ENCODE measurements around the gene MIEN1. TPM values are rescaled to one million over a fixed set of nuclear protein-coding genes. Genes with fewer than 3 reads are reported as not detected.

The MIEN1 gene
- total and polyA plus RNA-seq, 2 of the 13 experiments (the other 11 are each of a cell fraction or from before 2014, with no cell fraction given), result 40.6 to 56.6 TPM

DNA sequence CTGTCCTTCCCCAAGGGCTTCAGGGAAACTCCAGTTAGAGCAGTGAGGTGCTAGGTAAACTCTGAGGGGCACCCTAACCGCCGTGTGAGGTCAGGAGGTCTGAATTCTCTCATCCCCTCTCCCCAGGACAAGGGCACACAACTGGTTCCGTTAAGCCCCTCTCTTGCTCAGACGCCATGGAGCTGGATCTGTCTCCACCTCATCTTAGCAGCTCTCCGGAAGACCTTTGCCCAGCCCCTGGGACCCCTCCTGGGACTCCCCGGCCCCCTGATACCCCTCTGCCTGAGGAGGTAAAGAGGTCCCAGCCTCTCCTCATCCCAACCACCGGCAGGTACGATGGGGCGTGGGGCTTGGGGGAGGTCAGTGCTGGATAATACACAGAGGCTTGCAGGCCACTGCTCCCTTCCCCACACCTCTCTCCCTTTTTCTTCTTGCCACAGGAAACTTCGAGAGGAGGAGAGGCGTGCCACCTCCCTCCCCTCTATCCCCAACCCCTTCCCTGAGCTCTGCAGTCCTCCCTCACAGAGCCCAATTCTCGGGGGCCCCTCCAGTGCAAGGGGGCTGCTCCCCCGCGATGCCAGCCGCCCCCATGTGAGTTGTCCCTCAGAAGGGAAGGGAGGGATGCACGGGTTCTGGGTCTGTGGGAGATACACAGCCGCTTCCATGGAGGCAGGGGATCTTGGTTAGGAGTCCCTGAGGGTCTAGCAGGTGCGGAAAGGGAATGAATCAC is 12.0 kb upstream of the MIEN1 start:
- ATAC-seq (no peak), FAIRE-seq (no peak), DNase-seq (ENCODE audit: low spot score) (no peak)
- Histone ChIP-seq H4K20me1 (ENCODE audit: insufficient read depth, low read length) (peaks cover 7% of the 10 kb centered on the region; the same call in 1 of the 2 replicates), H2AFZ (ENCODE audit: low read length) (no peak overlapping the region), H3K36me3 (replicated peaks in 1 of 2; ENCODE audit: control insufficient read depth in 1 of 2, insufficient read depth in 2 of 2, low read length in 2 of 2) (peaks cover 43 to 52% of the 10 kb centered on the region in 2 experiments), H3K27ac (ENCODE audit: extremely low read length, insufficient read depth, low read length) (peak overlapping the region; percentile 97), H3K9me3 (ENCODE audit: low read length) (no peaks in the 10 kb centered on the region), H3K27me3 (ENCODE audit: control insufficient read depth in 1 of 2, insufficient read depth in 2 of 2, low read length in 2 of 2) (no peaks in the 10 kb centered on the region; a peak in 1 of 5 replicates), H3K9ac (ENCODE audit: insufficient read depth, low read depth, low read length) (no peak overlapping the region), H3K4me3 (replicated peaks in 1 of 3; ENCODE audit: insufficient read depth in 1 of 3, low read depth in 2 of 3, low read length in 3 of 3) (no peak overlapping the region), H3K4me1 (ENCODE audit: insufficient read depth, low read length) (peaks cover 24% of the 10 kb centered on the region), H3K79me2 (ENCODE audit: insufficient read depth, low read length) (peaks cover 38% of the 10 kb centered on the region), H3K4me2 (ENCODE audit: low read depth, low read length) (no peak overlapping the region)
- intact Hi-C loops (cut with micrococcal nuclease; ENCODE audit: unreplicated experiment) (no loop called here), in situ Hi-C loops (cut with HindIII; ENCODE audit: extremely low pct_ligation_motif_present, low pct_unique_long_range_greater_than_20kb) (no loop called here)
- 95% methylated on average over 18 of the region's 18 CpGs for WGBS (ENCODE audit: low lambda C conversion rate)
- BruUV-seq (replicated peaks), result no TSS peak
- 0 out of 2 replicates have a peak, but pooled peaks have one; percentile 3 for TF ChIP-seq ZNF768 (CRISPR knock-in tag; IDR thresholded peaks at IDR 0.05)
- TF ChIP-seq, protein P1, sequence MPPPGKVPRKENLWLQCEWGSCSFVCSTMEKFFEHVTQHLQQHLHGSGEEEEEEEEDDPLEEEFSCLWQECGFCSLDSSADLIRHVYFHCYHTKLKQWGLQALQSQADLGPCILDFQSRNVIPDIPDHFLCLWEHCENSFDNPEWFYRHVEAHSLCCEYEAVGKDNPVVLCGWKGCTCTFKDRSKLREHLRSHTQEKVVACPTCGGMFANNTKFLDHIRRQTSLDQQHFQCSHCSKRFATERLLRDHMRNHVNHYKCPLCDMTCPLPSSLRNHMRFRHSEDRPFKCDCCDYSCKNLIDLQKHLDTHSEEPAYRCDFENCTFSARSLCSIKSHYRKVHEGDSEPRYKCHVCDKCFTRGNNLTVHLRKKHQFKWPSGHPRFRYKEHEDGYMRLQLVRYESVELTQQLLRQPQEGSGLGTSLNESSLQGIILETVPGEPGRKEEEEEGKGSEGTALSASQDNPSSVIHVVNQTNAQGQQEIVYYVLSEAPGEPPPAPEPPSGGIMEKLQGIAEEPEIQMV (CRISPR knock-in tag; IDR thresholded peaks at IDR 0.05; ENCODE audit: low read depth), result no peak
- CTCF ChIA-PET (ENCODE audit: low intra/inter-chr PET ratio, low total read pairs), result no interaction called here
- POLR2A ChIA-PET, result no interaction called here

DNA sequence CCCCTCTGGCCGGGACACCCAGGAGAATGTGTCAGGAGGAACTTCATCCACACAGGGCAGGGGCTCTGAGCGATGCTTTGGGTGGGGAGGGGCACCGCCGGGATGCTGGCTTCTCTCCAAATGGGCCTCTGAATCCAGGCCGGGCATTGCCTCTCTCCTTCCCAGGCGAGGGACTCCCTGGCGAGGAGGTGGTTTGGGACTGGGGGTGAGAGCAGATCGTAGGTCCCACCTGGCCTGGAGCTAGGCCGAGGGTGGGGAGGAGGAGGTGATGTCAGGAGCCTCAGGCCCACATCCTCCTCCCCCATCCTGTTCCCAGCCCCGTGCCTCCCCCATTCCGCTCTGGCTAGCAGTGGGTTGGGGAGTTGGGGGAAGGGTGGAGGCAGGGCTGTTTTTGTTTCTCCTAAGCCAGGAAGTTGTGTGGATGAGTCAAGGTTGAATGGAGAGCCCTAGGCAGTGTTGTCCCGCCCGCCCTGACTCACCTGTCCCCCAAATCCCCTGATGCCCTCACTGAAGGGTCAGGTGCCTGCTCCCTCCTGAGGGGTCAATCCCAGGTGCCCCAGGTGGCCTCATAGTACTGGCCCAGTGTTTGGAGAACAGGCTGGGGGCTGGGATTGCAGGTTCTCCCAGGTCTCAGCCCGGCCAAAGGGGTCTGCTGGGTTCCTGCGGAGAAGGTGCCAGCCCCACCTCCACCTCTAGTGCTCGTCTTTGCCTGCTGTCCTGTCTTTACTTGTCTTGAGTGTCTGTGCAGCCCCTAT is 10.2 kb upstream of the MIEN1 start:
- intact Hi-C loops (cut with micrococcal nuclease; ENCODE audit: unreplicated experiment), result loop anchor here (1.0 kb wide), 1 partner anchor 10 kb away; no protein-coding TSS in a partner anchor
- 13% methylated on average over 14 of the region's 16 CpGs for WGBS (ENCODE audit: low lambda C conversion rate)
- DNase-seq (ENCODE audit: low spot score) (peak; percentile 90), ATAC-seq (peak; percentile 2), FAIRE-seq (peak; percentile 63)
- Histone ChIP-seq H3K9ac (ENCODE audit: insufficient read depth, low read depth, low read length) (peak overlapping the region; percentile 91), H3K4me3 (replicated peaks in 1 of 3; ENCODE audit: insufficient read depth in 1 of 3, low read depth in 2 of 3, low read length in 3 of 3) (peak overlapping the region; percentile 68 to 95 (median 76)), H3K36me3 (replicated peaks in 1 of 2; ENCODE audit: control insufficient read depth in 1 of 2, insufficient read depth in 2 of 2, low read length in 2 of 2) (peaks cover 34 to 38% of the 10 kb centered on the region in 2 experiments), H3K27me3 (ENCODE audit: control insufficient read depth in 1 of 2, insufficient read depth in 2 of 2, low read length in 2 of 2) (no peaks in the 10 kb centered on the region; a peak in 1 of 5 replicates), H3K4me1 (ENCODE audit: insufficient read depth, low read length) (peaks cover 40% of the 10 kb centered on the region), H3K4me2 (ENCODE audit: low read depth, low read length) (peak overlapping the region; percentile 94), H4K20me1 (ENCODE audit: insufficient read depth, low read length) (peaks cover 7% of the 10 kb centered on the region; the same call in 1 of the 2 replicates), H3K9me3 (ENCODE audit: low read length) (no peaks in the 10 kb centered on the region), H3K79me2 (ENCODE audit: insufficient read depth, low read length) (peaks cover 38% of the 10 kb centered on the region), H2AFZ (ENCODE audit: low read length) (no peak overlapping the region), H3K27ac (ENCODE audit: extremely low read length, insufficient read depth, low read length) (peak overlapping the region; percentile 97)
- BruUV-seq (replicated peaks), result no TSS peak
- ChIA-PET POLR2A (interaction anchor here (0.7 to 3.0 kb wide), 9 partner anchors 8 to 112 kb away, joined by 3 to 79 read pairs (median 28); partner anchors contain the start of genes ERBB2, MIEN1 and PGAP3), CTCF (ENCODE audit: low intra/inter-chr PET ratio, low total read pairs) (interaction anchor here (1.6 to 2.4 kb wide), 2 partner anchors 10 to 14 kb away, joined by 4 to 11 read pairs; partner anchors contain the start of gene MIEN1)
- in situ Hi-C loops (cut with HindIII; ENCODE audit: extremely low pct_ligation_motif_present, low pct_unique_long_range_greater_than_20kb), result no loop called here
- TF ChIP-seq SRY (CRISPR knock-in tag; IDR thresholded peaks at IDR 0.05), result 0 out of 2 replicates have a peak, but pooled peaks have one; percentile 40
- no peak for TF ChIP-seq PRMT3 (CRISPR knock-in tag; IDR thresholded peaks at IDR 0.05; ENCODE audit: borderline replicate concordance, low read depth)
- no peak for TF ChIP-seq RFX3 (CRISPR knock-in tag; IDR thresholded peaks at IDR 0.05)
- TF ChIP-seq, protein P2, sequence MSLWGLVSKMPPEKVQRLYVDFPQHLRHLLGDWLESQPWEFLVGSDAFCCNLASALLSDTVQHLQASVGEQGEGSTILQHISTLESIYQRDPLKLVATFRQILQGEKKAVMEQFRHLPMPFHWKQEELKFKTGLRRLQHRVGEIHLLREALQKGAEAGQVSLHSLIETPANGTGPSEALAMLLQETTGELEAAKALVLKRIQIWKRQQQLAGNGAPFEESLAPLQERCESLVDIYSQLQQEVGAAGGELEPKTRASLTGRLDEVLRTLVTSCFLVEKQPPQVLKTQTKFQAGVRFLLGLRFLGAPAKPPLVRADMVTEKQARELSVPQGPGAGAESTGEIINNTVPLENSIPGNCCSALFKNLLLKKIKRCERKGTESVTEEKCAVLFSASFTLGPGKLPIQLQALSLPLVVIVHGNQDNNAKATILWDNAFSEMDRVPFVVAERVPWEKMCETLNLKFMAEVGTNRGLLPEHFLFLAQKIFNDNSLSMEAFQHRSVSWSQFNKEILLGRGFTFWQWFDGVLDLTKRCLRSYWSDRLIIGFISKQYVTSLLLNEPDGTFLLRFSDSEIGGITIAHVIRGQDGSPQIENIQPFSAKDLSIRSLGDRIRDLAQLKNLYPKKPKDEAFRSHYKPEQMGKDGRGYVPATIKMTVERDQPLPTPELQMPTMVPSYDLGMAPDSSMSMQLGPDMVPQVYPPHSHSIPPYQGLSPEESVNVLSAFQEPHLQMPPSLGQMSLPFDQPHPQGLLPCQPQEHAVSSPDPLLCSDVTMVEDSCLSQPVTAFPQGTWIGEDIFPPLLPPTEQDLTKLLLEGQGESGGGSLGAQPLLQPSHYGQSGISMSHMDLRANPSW (CRISPR knock-in tag; IDR thresholded peaks at IDR 0.05; ENCODE audit: borderline replicate concordance), result no peak
- no peak for TF ChIP-seq MAFK (conservative IDR thresholded peaks at IDR 0.05 in 1 of 2, IDR thresholded peaks at IDR 0.05 in 1 of 2; ENCODE audit: low read length in 2 of 2)
- TF ChIP-seq KDM4B (CRISPR knock-in tag; IDR thresholded peaks at IDR 0.05), result no peak; the same call in 1 of the 2 replicates
- peak; percentile 53; the same call in 1 of the 2 replicates for TF ChIP-seq FOXK1 (CRISPR knock-in tag; IDR thresholded peaks at IDR 0.05; ENCODE audit: borderline replicate concordance, low read depth)

Measured in HepG2 (cell line).